Kidney (tissue), 14 donors: ENCODE data around the gene NAPB. TPM values are rescaled to one million over a fixed set of nuclear protein-coding genes. Genes with fewer than 3 reads are reported as not detected.

Experiments used
- DNase-seq, 5 donors: peaks; one replicate each; pipeline ENCODE4 v3.0.0-alpha.2; 2013 to 2020
- FAIRE-seq: peaks from 2 replicates; lab custom pipeline; 2012; peaks lifted over from hg19 to GRCh38; lab: Jason Lieb, UNC
- H3K27ac ChIP-seq, 2 donors: one replicate each; pipeline ENCODE4 v1.7.0; 2013; ENCODE audit warnings: low read depth in 2 of 2, low read length in 2 of 2, inconsistent platforms in 1 of 2
- H3K27me3 ChIP-seq: one replicate; pipeline ENCODE4 v1.7.1; 2013; ENCODE audit warnings: low read length, inconsistent platforms; ENCODE audit not compliant: control insufficient read depth, insufficient read depth
- H3K36me3 ChIP-seq, 3 donors: one replicate each; pipeline versions ENCODE4 v1.7.0 to v1.7.1; 2013; ENCODE audit warnings: low read length in 3 of 3, control low read depth in 1 of 3, inconsistent platforms in 1 of 3; ENCODE audit not compliant: insufficient read depth in 3 of 3, control insufficient read depth in 2 of 3
- H3K4me1 ChIP-seq, 3 donors: one replicate each; pipeline versions ENCODE4 v1.7.0 to v1.7.1; 2013; ENCODE audit warnings: low read length in 3 of 3, inconsistent platforms in 1 of 3, low read depth in 1 of 3; ENCODE audit not compliant: control insufficient read depth in 2 of 3, insufficient read depth in 2 of 3
- H3K4me3 ChIP-seq, 3 donors: one replicate each; pipeline versions ENCODE4 v1.7.0 to v1.8.1; 2013; ENCODE audit warnings: low read length in 3 of 3, control low read depth in 1 of 3, inconsistent platforms in 1 of 3
- H3K9ac ChIP-seq, 3 donors: one replicate each; pipeline versions ENCODE4 v1.7.0 to v1.7.1; 2013; ENCODE audit warnings: low read length in 3 of 3, control low read depth in 1 of 3, inconsistent platforms in 1 of 3
- H3K9me3 ChIP-seq, 3 donors: one replicate each; pipeline versions ENCODE4 v1.7.0 to v1.7.1; 2013; ENCODE audit warnings: low read length in 3 of 3, control low read depth in 1 of 3, inconsistent platforms in 1 of 3; ENCODE audit not compliant: control insufficient read depth in 2 of 3, insufficient read depth in 1 of 3
- CTCF ChIP-seq: IDR thresholded peaks from 3 replicates; pipeline ENCODE4 v1.5.1; 2012; ENCODE audit warnings: mild to moderate bottlenecking, moderate library complexity, borderline replicate concordance; ENCODE audit not compliant: insufficient read depth; ENCODE audit errors: extremely low read depth
- intact Hi-C: fragments of 100-400 bp; cut with DNase I; formaldehyde crosslinking; loops from one replicate; pipeline ENCODE4 v1.11.1; 2022
- polyA plus RNA-seq: library from polyadenylated mRNA; stranded (reverse); fragments of 350-450 nt; fragmentation: Illumina TruSeq; extraction: RNeasy Lipid Tissue Mini Kit (QIAGEN cat#74804); gene quantifications from one replicate; pipeline ENCODE4 v1.2.3, GENCODE V29; 2014; ENCODE audit warnings: low read depth, low replicate concordance; ENCODE audit not compliant: insufficient read depth
- total RNA-seq: library from RNA; stranded (reverse); fragmentation: NEBNext Ultra II Directional; extraction: Animal tissue kit (Norgen Biotek cat#: 25700); gene quantifications from one replicate; pipeline ENCODE4 v1.2.1, GENCODE V29; 2021
- donor health status: control.
- donor health status: control.
- donor health status: control.
- donor health status: control.
- donor health status: control.
- donor health status: DM: yes; HTN: yes; CAD: no.
- donor health status: Normal renal cell carcinoma (clear cell type).

Gene NAPB
- total and polyA plus RNA-seq, 2 donors from 2014 or later = 5.3 to 9.6 TPM

- peaks cover 0 to 38% (median 27%) of the 10 kb centered on the region in 3 donors for H3K4me1 ChIP-seq
- peak overlapping the region in 1 of 3 donors; percentile 19 for H3K9ac ChIP-seq
- H3K36me3 ChIP-seq = peaks cover 8 to 22% (median 17%) of the 10 kb centered on the region in 3 donors
- H3K4me3 ChIP-seq = peak overlapping the region in 1 of 3 donors; percentile 14
- DNase-seq = peak in 2 of 5 donors; percentile 42 to 75
- no peaks in the 10 kb centered on the region for H3K27me3 ChIP-seq
- intact Hi-C loops = no loop called here
- FAIRE-seq = no peak
- no peak for TF ChIP-seq CTCF
- H3K27ac ChIP-seq = no peak overlapping the region
- H3K9me3 ChIP-seq = no peaks in the 10 kb centered on the region
These were observed 55.7 kb downstream of the NAPB start for GRCh38 chr20:23365390-23366165.

GRCh38 chr20:23363257-23363649, 58.0 kb downstream of the NAPB start:
- Histone ChIP-seq H3K27me3 (no peaks in the 10 kb centered on the region), H3K36me3 (peaks cover 2 to 5% (median 3%) of the 10 kb centered on the region in 3 donors), H3K4me3 (peak overlapping the region; percentile 63 to 79 (median 78)), H3K9ac (peak overlapping the region in 1 of 3 donors; percentile 90), H3K27ac (peak overlapping the region; percentile 97 to 99), H3K9me3 (no peaks in the 10 kb centered on the region), H3K4me1 (peaks cover 0 to 34% (median 31%) of the 10 kb centered on the region in 3 donors)
- no peak for TF ChIP-seq CTCF
- intact Hi-C loops = no loop called here
- no peak for FAIRE-seq
- peak in 1 of 5 donors; percentile 44 for DNase-seq

- FAIRE-seq = no peak
- no peak for TF ChIP-seq CTCF
- Histone ChIP-seq H3K9me3 (no peaks in the 10 kb centered on the region), H3K9ac (peak overlapping the region; percentile 37 to 90 (median 78)), H3K4me3 (peak overlapping the region; percentile 63 to 79 (median 78)), H3K4me1 (peaks cover 0 to 31% (median 28%) of the 10 kb centered on the region in 3 donors), H3K27me3 (no peaks in the 10 kb centered on the region), H3K36me3 (peaks cover 2 to 5% (median 3%) of the 10 kb centered on the region in 3 donors), H3K27ac (peak overlapping the region; percentile 97 to 99)
- DNase-seq = peak in 4 of 5 donors; percentile 43 to 88 (median 49)
- intact Hi-C loops = no loop called here
These were observed 58.7 kb downstream of the NAPB start for GRCh38 chr20:23362392-23363256.
